ENCODE results near the gene DDIAS. TPM values are rescaled to one million over a fixed set of nuclear protein-coding genes. Genes with fewer than 3 reads are reported as not detected.

DDIAS gene
- total RNA-seq, 2 donors from 2014 or later: 14.4 to 24.1 TPM

DNA sequence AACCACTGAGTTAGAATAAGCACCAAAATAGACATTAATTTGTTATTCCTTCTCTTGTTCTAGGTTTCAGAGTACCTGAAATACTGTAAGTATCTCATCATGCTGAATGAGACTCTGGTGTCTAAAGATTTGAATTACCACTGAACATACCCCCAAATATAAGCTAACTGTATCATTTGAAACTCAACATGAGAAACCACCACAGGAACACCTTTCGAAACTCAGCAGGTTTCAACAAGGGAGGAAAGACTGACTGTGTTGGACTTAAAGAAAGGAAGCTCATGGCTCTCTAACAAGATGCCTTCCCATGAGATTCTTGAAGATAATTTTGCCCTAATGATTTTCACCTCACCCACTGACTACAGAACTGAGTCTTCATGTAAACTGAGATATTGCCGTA, 38.3 kb upstream of the DDIAS start:
- Histone ChIP-seq H3K36me3 (ENCODE audit: control insufficient read depth, insufficient read depth, low read length) (no peaks in the 10 kb centered on the region), H3K4me1 (ENCODE audit: control insufficient read depth, insufficient read depth, low read length) (peaks cover 3% of the 10 kb centered on the region), H3K27me3 (ENCODE audit: control insufficient read depth, insufficient read depth, low read length, poor library complexity, severe bottlenecking) (no peaks in the 10 kb centered on the region), H3K9ac (ENCODE audit: extremely low read depth, low read length, poor library complexity, severe bottlenecking) (no peak overlapping the region), H3K9me3 (ENCODE audit: control insufficient read depth, low read length) (no peaks in the 10 kb centered on the region), H3K27ac (ENCODE audit: low read depth, low read length) (no peak overlapping the region), H3K4me3 (ENCODE audit: low read length) (no peak overlapping the region)
- Mint-ChIP-seq H3K27me3 (ENCODE audit: insufficient read depth) (peaks cover 4% of the 10 kb centered on the region), H3K4me3 (no peak overlapping the region), H3K9me3 (no peaks in the 10 kb centered on the region), H3K27ac (no peak overlapping the region), H3K4me1 (peaks cover 7% of the 10 kb centered on the region), H3K36me3 (ENCODE audit: low read depth) (no peaks in the 10 kb centered on the region)
- 88 to 100% methylated on average over 1 to 2 of the region's 2 CpGs for WGBS, 2 experiments (ENCODE audit: insufficient coverage in 1 of 2, insufficient read length in 1 of 2)
- DNase-seq: no peak
- TF ChIP-seq, protein P1, sequence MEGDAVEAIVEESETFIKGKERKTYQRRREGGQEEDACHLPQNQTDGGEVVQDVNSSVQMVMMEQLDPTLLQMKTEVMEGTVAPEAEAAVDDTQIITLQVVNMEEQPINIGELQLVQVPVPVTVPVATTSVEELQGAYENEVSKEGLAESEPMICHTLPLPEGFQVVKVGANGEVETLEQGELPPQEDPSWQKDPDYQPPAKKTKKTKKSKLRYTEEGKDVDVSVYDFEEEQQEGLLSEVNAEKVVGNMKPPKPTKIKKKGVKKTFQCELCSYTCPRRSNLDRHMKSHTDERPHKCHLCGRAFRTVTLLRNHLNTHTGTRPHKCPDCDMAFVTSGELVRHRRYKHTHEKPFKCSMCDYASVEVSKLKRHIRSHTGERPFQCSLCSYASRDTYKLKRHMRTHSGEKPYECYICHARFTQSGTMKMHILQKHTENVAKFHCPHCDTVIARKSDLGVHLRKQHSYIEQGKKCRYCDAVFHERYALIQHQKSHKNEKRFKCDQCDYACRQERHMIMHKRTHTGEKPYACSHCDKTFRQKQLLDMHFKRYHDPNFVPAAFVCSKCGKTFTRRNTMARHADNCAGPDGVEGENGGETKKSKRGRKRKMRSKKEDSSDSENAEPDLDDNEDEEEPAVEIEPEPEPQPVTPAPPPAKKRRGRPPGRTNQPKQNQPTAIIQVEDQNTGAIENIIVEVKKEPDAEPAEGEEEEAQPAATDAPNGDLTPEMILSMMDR (conservative IDR thresholded peaks at IDR 0.05): no peak

- peaks cover 7% of the 10 kb centered on the region for H3K4me1 Mint-ChIP-seq
- TF ChIP-seq, protein P1 (conservative IDR thresholded peaks at IDR 0.05): peak; percentile 92
- no peak overlapping the region for H3K27ac ChIP-seq (ENCODE audit: low read depth, low read length)
- no peaks in the 10 kb centered on the region for H3K36me3 Mint-ChIP-seq (ENCODE audit: low read depth)
- no peaks in the 10 kb centered on the region for H3K27me3 ChIP-seq (ENCODE audit: control insufficient read depth, insufficient read depth, low read length, poor library complexity, severe bottlenecking)
- no peak overlapping the region for H3K27ac Mint-ChIP-seq
- H3K27me3 Mint-ChIP-seq (ENCODE audit: insufficient read depth): peaks cover 4% of the 10 kb centered on the region
- no peak overlapping the region for H3K4me3 Mint-ChIP-seq
- H3K36me3 ChIP-seq (ENCODE audit: control insufficient read depth, insufficient read depth, low read length): no peaks in the 10 kb centered on the region
- no peaks in the 10 kb centered on the region for H3K9me3 ChIP-seq (ENCODE audit: control insufficient read depth, low read length)
- no peak overlapping the region for H3K4me3 ChIP-seq (ENCODE audit: low read length)
- H3K9me3 Mint-ChIP-seq: no peaks in the 10 kb centered on the region
- H3K4me1 ChIP-seq (ENCODE audit: control insufficient read depth, insufficient read depth, low read length): peaks cover 3% of the 10 kb centered on the region
- 51 to 54% methylated on average over 5 of the region's 5 CpGs for WGBS, 2 experiments (ENCODE audit: insufficient coverage in 1 of 2, insufficient read length in 1 of 2)
- peak; percentile 83 for DNase-seq
- no peak overlapping the region for H3K9ac ChIP-seq (ENCODE audit: extremely low read depth, low read length, poor library complexity, severe bottlenecking)
Observed at GRCh38 chr11:82864268-82864667, 37.3 kb upstream of the DDIAS start.

DNA sequence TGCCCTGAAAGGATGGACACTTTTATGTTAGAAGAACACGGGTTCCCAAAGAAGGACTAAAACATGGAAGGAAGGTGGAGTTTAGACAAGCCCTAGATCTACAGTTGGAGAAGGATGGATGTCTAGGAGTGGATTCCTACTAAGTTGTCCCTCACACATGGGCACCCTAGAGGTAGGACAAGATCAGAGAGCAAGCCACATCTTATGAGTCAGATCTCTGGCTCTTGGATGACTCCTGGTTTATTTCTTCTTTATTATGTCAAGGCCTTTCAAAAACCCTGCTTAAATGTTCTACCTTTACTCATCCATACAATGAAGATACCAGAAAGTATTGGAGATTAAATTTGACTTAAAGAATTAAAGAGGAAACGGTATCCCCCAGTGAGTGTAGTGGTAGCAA, 35.7 kb upstream of the DDIAS start:
- 93 to 100% methylated on average over 2 of the region's 2 CpGs for WGBS, 2 experiments (ENCODE audit: insufficient coverage in 1 of 2, insufficient read length in 1 of 2)
- no peaks in the 10 kb centered on the region for H3K9me3 Mint-ChIP-seq

More for the DNA sequence above, 35.7 kb upstream of the DDIAS start:
- no peak overlapping the region for H3K4me3 ChIP-seq (ENCODE audit: low read length)
- Mint-ChIP-seq H3K27ac (no peak overlapping the region), H3K4me3 (no peak overlapping the region), H3K4me1 (peaks cover 12% of the 10 kb centered on the region), H3K27me3 (ENCODE audit: insufficient read depth) (peaks cover 4% of the 10 kb centered on the region), H3K36me3 (ENCODE audit: low read depth) (no peaks in the 10 kb centered on the region)
- peaks cover 3% of the 10 kb centered on the region for H3K4me1 ChIP-seq (ENCODE audit: control insufficient read depth, insufficient read depth, low read length)
- H3K36me3 ChIP-seq (ENCODE audit: control insufficient read depth, insufficient read depth, low read length): no peaks in the 10 kb centered on the region
- H3K9ac ChIP-seq (ENCODE audit: extremely low read depth, low read length, poor library complexity, severe bottlenecking): no peak overlapping the region
- H3K9me3 ChIP-seq (ENCODE audit: control insufficient read depth, low read length): no peaks in the 10 kb centered on the region
- no peaks in the 10 kb centered on the region for H3K27me3 ChIP-seq (ENCODE audit: control insufficient read depth, insufficient read depth, low read length, poor library complexity, severe bottlenecking)
- DNase-seq: no peak
- H3K27ac ChIP-seq (ENCODE audit: low read depth, low read length): no peak overlapping the region
- TF ChIP-seq, protein P1 (conservative IDR thresholded peaks at IDR 0.05): no peak
